GM23338 (cell line): Measurements from ENCODE around the gene UGT2B17. TPM values are rescaled to one million over a fixed set of nuclear protein-coding genes. Genes with fewer than 3 reads are reported as not detected.

ENCODE experiments used
- ATAC-seq: fragments of 200-7000 bp; cut with Tn5 transposase; 3 replicates; pipeline ENCODE4 v1.9.1; 2020
- DNase-seq: peaks from one replicate; pipeline ENCODE4 v3.0.0-alpha.2; 2015; ENCODE audit warnings: low spot score
- H2AFZ ChIP-seq: fragments of 200-600 bp; sonication (generic); 2 replicates; pipeline ENCODE4 v1.8.0; 2016; ENCODE audit warnings: antibody characterized with exemption, mild to moderate bottlenecking, moderate library complexity
- H3F3A ChIP-seq: fragments of 200-600 bp; sonication (generic); replicated peaks from 2 replicates; pipeline ENCODE4 v1.8.0; 2017; ENCODE audit warnings: antibody characterized with exemption, mixed run types, low read depth
- H3K27ac ChIP-seq: fragments of 200-600 bp; sonication (generic); 2 replicates; pipeline ENCODE4 v1.6.1; 2016; ENCODE audit warnings: low read depth
- H3K27me3 ChIP-seq: fragments of 200-600 bp; sonication (generic); 2 replicates; pipeline ENCODE4 v1.8.0; 2016; ENCODE audit warnings: mild to moderate bottlenecking, mixed run types, moderate library complexity; ENCODE audit not compliant: insufficient read depth
- H3K36me3 ChIP-seq: fragments of 200-600 bp; sonication (generic); 2 replicates; pipeline ENCODE4 v1.8.0; 2016; ENCODE audit warnings: mild to moderate bottlenecking; ENCODE audit not compliant: insufficient read depth
- H3K4me1 ChIP-seq: fragments of 200-600 bp; sonication (generic); 2 replicates; pipeline ENCODE4 v1.8.0; 2016; ENCODE audit warnings: mild to moderate bottlenecking, moderate library complexity; ENCODE audit not compliant: insufficient read depth
- H3K4me2 ChIP-seq: fragments of 200-600 bp; sonication (generic); 2 replicates; pipeline ENCODE4 v1.7.1; 2017; ENCODE audit warnings: mixed run types
- H3K4me3 ChIP-seq: fragments of 200-600 bp; sonication (generic); 2 replicates; pipeline ENCODE4 v1.6.1; 2016; ENCODE audit warnings: mixed run types
- H3K79me2 ChIP-seq: fragments of 200-600 bp; sonication (generic); replicated peaks from 2 replicates; pipeline ENCODE4 v1.8.0; 2017; ENCODE audit warnings: mild to moderate bottlenecking; ENCODE audit not compliant: insufficient read depth
- H3K9me2 ChIP-seq: fragments of 200-600 bp; sonication (generic); 2 replicates; pipeline ENCODE4 v1.8.0; 2017; ENCODE audit not compliant: insufficient read depth
- H4K20me1 ChIP-seq: fragments of 200-600 bp; sonication (generic); replicated peaks from 2 replicates; pipeline ENCODE4 v1.8.0; 2017; ENCODE audit warnings: mild to moderate bottlenecking; ENCODE audit not compliant: insufficient read depth
- H3K27ac Mint-ChIP-seq: 2 replicates; pipeline ENCODE4 v1.8.0; 2020; ENCODE audit warnings: inconsistent platforms, mild to moderate bottlenecking, moderate library complexity, mixed read lengths
- H3K27me3 Mint-ChIP-seq: 3 replicates; pipeline ENCODE4 v1.8.0; 2022; ENCODE audit warnings: low read depth, mild to moderate bottlenecking, moderate library complexity, mixed read lengths, inconsistent platforms; ENCODE audit not compliant: insufficient read depth, poor library complexity
- H3K36me3 Mint-ChIP-seq: 3 replicates; pipeline ENCODE4 v1.8.0; 2021; ENCODE audit warnings: low read depth, mild to moderate bottlenecking, inconsistent platforms, moderate library complexity, mixed read lengths
- H3K4me1 Mint-ChIP-seq: 3 replicates; pipeline ENCODE4 v1.8.0; 2020; ENCODE audit warnings: mild to moderate bottlenecking, inconsistent platforms, mixed read lengths
- H3K4me3 Mint-ChIP-seq: 3 replicates; pipeline ENCODE4 v1.8.0; 2021; ENCODE audit warnings: moderate library complexity, mild to moderate bottlenecking, inconsistent platforms, mixed read lengths
- H3K9me3 Mint-ChIP-seq: 3 replicates; pipeline ENCODE4 v1.8.0; 2020; ENCODE audit warnings: moderate library complexity, mild to moderate bottlenecking, inconsistent platforms, mixed read lengths
- CREB1 ChIP-seq: fragments of 250-450 bp; sonication (Bioruptor Pico); IDR thresholded peaks from 2 replicates; pipeline ENCODE4 v1.5.0; 2020; ENCODE audit warnings: low read depth, mild to moderate bottlenecking, moderate library complexity
- EZH2 ChIP-seq: fragments of 200-600 bp; sonication (generic); IDR thresholded peaks from one replicate; pipeline ENCODE4 v1.8.0; 2017; ENCODE audit warnings: antibody characterized with exemption, mild to moderate bottlenecking, low read depth; ENCODE audit not compliant: unreplicated experiment
- EZH2phosphoT487 ChIP-seq: fragments of 200-600 bp; sonication (generic); IDR thresholded peaks from one replicate; pipeline ENCODE4 v1.8.1; 2018; ENCODE audit warnings: antibody characterized with exemption; ENCODE audit not compliant: unreplicated experiment
- JUNB ChIP-seq: IDR thresholded peaks from one replicate; pipeline ENCODE4 v1.6.1; 2016; ENCODE audit warnings: antibody characterized with exemption; ENCODE audit not compliant: unreplicated experiment
- NANOG ChIP-seq: IDR thresholded peaks from 2 replicates; pipeline ENCODE4 v1.6.1; 2016; ENCODE audit warnings: antibody characterized with exemption, borderline replicate concordance
- POLR2AphosphoS5 ChIP-seq: IDR thresholded peaks from 2 replicates; pipeline ENCODE4 v1.6.1; 2016; ENCODE audit warnings: antibody characterized with exemption, low read depth
- STAT1 ChIP-seq: IDR thresholded peaks from one replicate; pipeline ENCODE4 v1.6.1; 2016; ENCODE audit warnings: antibody characterized with exemption; ENCODE audit not compliant: unreplicated experiment
- ZNF114 ChIP-seq: fragments of 250-450 bp; sonication (Bioruptor Pico); IDR thresholded peaks from 2 replicates; pipeline ENCODE4 v1.5.0; 2020; ENCODE audit warnings: mild to moderate bottlenecking, moderate library complexity
- ZNF331 ChIP-seq: fragments of 250-450 bp; sonication (Bioruptor Pico); IDR thresholded peaks from 2 replicates; pipeline ENCODE4 v1.5.0; 2020; ENCODE audit warnings: low read depth, mild to moderate bottlenecking, moderate library complexity
- polyA plus RNA-seq: library from polyadenylated mRNA; unstranded; fragments of >200 nt; fragmentation: Nextera tagmentation; extraction: Ambion mirVana; gene quantifications from 2 replicates; pipeline ENCODE4 v1.2.1, GENCODE V29; 2016
- total RNA-seq: library from RNA; depleted of rRNA; stranded (reverse); fragments of >200 nt; shearing (Covaris generic); gene quantifications from 2 replicates; pipeline ENCODE4 v1.2.3, GENCODE V29; 2014
- TF ChIP-seq, protein P1 (sequence below): IDR thresholded peaks from one replicate; pipeline ENCODE4 v1.6.1; 2018; ENCODE audit warnings: antibody characterized with exemption; ENCODE audit not compliant: unreplicated experiment
- TF ChIP-seq, protein P2 (sequence below): IDR thresholded peaks from 2 replicates; pipeline ENCODE4 v1.6.1; 2016; ENCODE audit warnings: antibody characterized with exemption
- TF ChIP-seq, protein P3 (sequence below): fragments of 250-450 bp; sonication (Bioruptor Pico); IDR thresholded peaks from 2 replicates; pipeline ENCODE4 v1.5.0; 2020; ENCODE audit warnings: mild to moderate bottlenecking, moderate library complexity
- TF ChIP-seq, protein P4 (sequence below), 2 experiments: fragments of 200-600 bp in 1 of 2; sonication (generic) in 1 of 2; conservative IDR thresholded peaks; 2 replicates each; pipeline versions ENCODE4 v1.5.1 to v1.6.1; 2016 to 2017; ENCODE audit warnings: antibody characterized with exemption in 2 of 2, low read depth in 2 of 2, mild to moderate bottlenecking in 2 of 2, moderate library complexity in 1 of 2

UGT2B17 gene
- total and polyA plus RNA-seq, 2 experiments from 2014 or later = not detected

DNA sequence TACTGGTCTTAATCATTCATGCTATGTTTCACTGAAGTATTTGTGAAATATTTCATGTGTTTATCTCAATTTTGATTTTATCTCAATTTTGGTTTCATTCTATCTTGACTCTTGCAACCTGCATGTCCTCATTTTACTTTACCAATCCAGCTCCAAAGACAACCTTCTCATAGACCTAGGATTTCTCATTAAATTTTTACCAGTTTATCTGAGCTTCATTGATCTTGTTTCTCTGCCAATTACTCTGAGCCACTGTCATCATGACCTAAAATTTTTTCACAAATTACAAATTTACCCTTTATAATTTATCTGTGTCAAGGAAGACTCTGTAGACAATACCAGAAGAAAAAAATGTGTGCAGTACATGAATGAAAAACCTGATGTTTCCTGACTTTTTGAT is 18.6 kb upstream of the UGT2B17 start:
- Mint-ChIP-seq H3K4me1 (peaks cover 13% of the 10 kb centered on the region; the same call in 2 of the 3 replicates), H3K9me3 (peaks cover 5% of the 10 kb centered on the region; the same call in 1 of the 3 replicates), H3K27ac (no peak overlapping the region), H3K4me3 (no peak overlapping the region), H3K27me3 (no peaks in the 10 kb centered on the region), H3K36me3 (no peaks in the 10 kb centered on the region; the same call in 2 of the 3 replicates)
- Histone ChIP-seq H3K79me2 (no peaks in the 10 kb centered on the region), H4K20me1 (no peaks in the 10 kb centered on the region), H3F3A (no peaks in the 10 kb centered on the region), H3K4me1 (no peaks in the 10 kb centered on the region), H3K27ac (no peak overlapping the region), H3K4me2 (no peak overlapping the region), H3K4me3 (no peak overlapping the region), H3K27me3 (no peaks in the 10 kb centered on the region), H2AFZ (no peak overlapping the region), H3K36me3 (no peaks in the 10 kb centered on the region), H3K9me2 (no peaks in the 10 kb centered on the region)
- ATAC-seq = no peak
- TF ChIP-seq EZH2phosphoT487 (no peak), JUNB (no peak), POLR2AphosphoS5 (no peak), ZNF114 (CRISPR knock-in tag) (no peak), EZH2 (no peak), NANOG (no peak), ZNF331 (CRISPR knock-in tag) (no peak), STAT1 (no peak), CREB1 (no peak)
- TF ChIP-seq, protein P1, sequence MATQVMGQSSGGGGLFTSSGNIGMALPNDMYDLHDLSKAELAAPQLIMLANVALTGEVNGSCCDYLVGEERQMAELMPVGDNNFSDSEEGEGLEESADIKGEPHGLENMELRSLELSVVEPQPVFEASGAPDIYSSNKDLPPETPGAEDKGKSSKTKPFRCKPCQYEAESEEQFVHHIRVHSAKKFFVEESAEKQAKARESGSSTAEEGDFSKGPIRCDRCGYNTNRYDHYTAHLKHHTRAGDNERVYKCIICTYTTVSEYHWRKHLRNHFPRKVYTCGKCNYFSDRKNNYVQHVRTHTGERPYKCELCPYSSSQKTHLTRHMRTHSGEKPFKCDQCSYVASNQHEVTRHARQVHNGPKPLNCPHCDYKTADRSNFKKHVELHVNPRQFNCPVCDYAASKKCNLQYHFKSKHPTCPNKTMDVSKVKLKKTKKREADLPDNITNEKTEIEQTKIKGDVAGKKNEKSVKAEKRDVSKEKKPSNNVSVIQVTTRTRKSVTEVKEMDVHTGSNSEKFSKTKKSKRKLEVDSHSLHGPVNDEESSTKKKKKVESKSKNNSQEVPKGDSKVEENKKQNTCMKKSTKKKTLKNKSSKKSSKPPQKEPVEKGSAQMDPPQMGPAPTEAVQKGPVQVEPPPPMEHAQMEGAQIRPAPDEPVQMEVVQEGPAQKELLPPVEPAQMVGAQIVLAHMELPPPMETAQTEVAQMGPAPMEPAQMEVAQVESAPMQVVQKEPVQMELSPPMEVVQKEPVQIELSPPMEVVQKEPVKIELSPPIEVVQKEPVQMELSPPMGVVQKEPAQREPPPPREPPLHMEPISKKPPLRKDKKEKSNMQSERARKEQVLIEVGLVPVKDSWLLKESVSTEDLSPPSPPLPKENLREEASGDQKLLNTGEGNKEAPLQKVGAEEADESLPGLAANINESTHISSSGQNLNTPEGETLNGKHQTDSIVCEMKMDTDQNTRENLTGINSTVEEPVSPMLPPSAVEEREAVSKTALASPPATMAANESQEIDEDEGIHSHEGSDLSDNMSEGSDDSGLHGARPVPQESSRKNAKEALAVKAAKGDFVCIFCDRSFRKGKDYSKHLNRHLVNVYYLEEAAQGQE = no peak
- TF ChIP-seq, protein P2, sequence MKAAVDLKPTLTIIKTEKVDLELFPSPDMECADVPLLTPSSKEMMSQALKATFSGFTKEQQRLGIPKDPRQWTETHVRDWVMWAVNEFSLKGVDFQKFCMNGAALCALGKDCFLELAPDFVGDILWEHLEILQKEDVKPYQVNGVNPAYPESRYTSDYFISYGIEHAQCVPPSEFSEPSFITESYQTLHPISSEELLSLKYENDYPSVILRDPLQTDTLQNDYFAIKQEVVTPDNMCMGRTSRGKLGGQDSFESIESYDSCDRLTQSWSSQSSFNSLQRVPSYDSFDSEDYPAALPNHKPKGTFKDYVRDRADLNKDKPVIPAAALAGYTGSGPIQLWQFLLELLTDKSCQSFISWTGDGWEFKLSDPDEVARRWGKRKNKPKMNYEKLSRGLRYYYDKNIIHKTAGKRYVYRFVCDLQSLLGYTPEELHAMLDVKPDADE = no peak
- TF ChIP-seq, protein P3, sequence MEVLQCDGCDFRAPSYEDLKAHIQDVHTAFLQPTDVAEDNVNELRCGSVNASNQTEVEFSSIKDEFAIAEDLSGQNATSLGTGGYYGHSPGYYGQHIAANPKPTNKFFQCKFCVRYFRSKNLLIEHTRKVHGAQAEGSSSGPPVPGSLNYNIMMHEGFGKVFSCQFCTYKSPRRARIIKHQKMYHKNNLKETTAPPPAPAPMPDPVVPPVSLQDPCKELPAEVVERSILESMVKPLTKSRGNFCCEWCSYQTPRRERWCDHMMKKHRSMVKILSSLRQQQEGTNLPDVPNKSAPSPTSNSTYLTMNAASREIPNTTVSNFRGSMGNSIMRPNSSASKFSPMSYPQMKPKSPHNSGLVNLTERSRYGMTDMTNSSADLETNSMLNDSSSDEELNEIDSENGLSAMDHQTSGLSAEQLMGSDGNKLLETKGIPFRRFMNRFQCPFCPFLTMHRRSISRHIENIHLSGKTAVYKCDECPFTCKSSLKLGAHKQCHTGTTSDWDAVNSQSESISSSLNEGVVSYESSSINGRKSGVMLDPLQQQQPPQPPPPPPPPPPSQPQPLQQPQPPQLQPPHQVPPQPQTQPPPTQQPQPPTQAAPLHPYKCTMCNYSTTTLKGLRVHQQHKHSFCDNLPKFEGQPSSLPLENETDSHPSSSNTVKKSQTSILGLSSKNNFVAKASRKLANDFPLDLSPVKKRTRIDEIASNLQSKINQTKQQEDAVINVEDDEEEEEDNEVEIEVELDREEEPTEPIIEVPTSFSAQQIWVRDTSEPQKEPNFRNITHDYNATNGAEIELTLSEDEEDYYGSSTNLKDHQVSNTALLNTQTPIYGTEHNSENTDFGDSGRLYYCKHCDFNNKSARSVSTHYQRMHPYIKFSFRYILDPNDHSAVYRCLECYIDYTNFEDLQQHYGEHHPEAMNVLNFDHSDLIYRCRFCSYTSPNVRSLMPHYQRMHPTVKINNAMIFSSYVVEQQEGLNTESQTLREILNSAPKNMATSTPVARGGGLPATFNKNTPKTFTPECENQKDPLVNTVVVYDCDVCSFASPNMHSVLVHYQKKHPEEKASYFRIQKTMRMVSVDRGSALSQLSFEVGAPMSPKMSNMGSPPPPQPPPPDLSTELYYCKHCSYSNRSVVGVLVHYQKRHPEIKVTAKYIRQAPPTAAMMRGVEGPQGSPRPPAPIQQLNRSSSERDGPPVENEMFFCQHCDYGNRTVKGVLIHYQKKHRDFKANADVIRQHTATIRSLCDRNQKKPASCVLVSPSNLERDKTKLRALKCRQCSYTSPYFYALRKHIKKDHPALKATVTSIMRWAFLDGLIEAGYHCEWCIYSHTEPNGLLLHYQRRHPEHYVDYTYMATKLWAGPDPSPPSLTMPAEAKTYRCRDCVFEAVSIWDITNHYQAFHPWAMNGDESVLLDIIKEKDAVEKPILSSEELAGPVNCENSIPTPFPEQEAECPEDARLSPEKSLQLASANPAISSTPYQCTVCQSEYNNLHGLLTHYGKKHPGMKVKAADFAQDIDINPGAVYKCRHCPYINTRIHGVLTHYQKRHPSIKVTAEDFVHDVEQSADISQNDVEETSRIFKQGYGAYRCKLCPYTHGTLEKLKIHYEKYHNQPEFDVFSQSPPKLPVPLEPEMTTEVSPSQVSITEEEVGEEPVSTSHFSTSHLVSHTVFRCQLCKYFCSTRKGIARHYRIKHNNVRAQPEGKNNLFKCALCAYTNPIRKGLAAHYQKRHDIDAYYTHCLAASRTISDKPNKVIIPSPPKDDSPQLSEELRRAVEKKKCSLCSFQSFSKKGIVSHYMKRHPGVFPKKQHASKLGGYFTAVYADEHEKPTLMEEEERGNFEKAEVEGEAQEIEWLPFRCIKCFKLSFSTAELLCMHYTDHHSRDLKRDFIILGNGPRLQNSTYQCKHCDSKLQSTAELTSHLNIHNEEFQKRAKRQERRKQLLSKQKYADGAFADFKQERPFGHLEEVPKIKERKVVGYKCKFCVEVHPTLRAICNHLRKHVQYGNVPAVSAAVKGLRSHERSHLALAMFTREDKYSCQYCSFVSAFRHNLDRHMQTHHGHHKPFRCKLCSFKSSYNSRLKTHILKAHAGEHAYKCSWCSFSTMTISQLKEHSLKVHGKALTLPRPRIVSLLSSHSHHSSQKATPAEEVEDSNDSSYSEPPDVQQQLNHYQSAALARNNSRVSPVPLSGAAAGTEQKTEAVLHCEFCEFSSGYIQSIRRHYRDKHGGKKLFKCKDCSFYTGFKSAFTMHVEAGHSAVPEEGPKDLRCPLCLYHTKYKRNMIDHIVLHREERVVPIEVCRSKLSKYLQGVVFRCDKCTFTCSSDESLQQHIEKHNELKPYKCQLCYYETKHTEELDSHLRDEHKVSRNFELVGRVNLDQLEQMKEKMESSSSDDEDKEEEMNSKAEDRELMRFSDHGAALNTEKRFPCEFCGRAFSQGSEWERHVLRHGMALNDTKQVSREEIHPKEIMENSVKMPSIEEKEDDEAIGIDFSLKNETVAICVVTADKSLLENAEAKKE (CRISPR knock-in tag) = no peak
- TF ChIP-seq, protein P4, sequence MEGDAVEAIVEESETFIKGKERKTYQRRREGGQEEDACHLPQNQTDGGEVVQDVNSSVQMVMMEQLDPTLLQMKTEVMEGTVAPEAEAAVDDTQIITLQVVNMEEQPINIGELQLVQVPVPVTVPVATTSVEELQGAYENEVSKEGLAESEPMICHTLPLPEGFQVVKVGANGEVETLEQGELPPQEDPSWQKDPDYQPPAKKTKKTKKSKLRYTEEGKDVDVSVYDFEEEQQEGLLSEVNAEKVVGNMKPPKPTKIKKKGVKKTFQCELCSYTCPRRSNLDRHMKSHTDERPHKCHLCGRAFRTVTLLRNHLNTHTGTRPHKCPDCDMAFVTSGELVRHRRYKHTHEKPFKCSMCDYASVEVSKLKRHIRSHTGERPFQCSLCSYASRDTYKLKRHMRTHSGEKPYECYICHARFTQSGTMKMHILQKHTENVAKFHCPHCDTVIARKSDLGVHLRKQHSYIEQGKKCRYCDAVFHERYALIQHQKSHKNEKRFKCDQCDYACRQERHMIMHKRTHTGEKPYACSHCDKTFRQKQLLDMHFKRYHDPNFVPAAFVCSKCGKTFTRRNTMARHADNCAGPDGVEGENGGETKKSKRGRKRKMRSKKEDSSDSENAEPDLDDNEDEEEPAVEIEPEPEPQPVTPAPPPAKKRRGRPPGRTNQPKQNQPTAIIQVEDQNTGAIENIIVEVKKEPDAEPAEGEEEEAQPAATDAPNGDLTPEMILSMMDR (conservative IDR thresholded peaks at IDR 0.05; ENCODE audit: low read depth in 2 of 2) = no peak
- DNase-seq = no peak
